Measurements from ENCODE around the gene FOXN3.

FOXN3 gene

GRCh38 chr14:89352976-89353765, 63.9 kb downstream of the FOXN3 start:
- H3K36me3 ChIP-seq (ENCODE audit: control insufficient read depth, insufficient read depth, low read length), result no peaks in the 10 kb centered on the region
- no peaks in the 10 kb centered on the region for H3K27me3 ChIP-seq (ENCODE audit: control insufficient read depth, insufficient read depth, low read length, poor library complexity, severe bottlenecking)
- peak overlapping the region; percentile 5 for H3K27ac ChIP-seq (ENCODE audit: insufficient read depth, low read depth, low read length, poor library complexity, severe bottlenecking)
- peaks cover 37% of the 10 kb centered on the region for H3K4me1 ChIP-seq (ENCODE audit: control insufficient read depth, insufficient read depth, low read length)
- no peaks in the 10 kb centered on the region for H3K9me3 ChIP-seq (ENCODE audit: control insufficient read depth, low read length)
- WGBS, 2 experiments, result 85% methylated on average over 6 of the region's 6 CpGs
- H3K4me3 ChIP-seq (ENCODE audit: insufficient read depth, low read depth, low read length), result no peak overlapping the region

- Histone ChIP-seq H3K36me3 (ENCODE audit: control insufficient read depth, insufficient read depth, low read length) (no peaks in the 10 kb centered on the region), H3K4me1 (ENCODE audit: control insufficient read depth, insufficient read depth, low read length) (peaks cover 37% of the 10 kb centered on the region), H3K9me3 (ENCODE audit: control insufficient read depth, low read length) (no peaks in the 10 kb centered on the region), H3K27me3 (ENCODE audit: control insufficient read depth, insufficient read depth, low read length, poor library complexity, severe bottlenecking) (no peaks in the 10 kb centered on the region), H3K27ac (ENCODE audit: insufficient read depth, low read depth, low read length, poor library complexity, severe bottlenecking) (peak overlapping the region; percentile 20), H3K4me3 (ENCODE audit: insufficient read depth, low read depth, low read length) (no peak overlapping the region)
- 29 to 32% methylated on average over 15 of the region's 15 CpGs for WGBS, 2 experiments
Measured at GRCh38 chr14:89351516-89352404, 65.3 kb downstream of the FOXN3 start.

GRCh38 chr14:89351221-89351515, 65.9 kb downstream of the FOXN3 start:
- peaks cover 37% of the 10 kb centered on the region for H3K4me1 ChIP-seq (ENCODE audit: control insufficient read depth, insufficient read depth, low read length)
- WGBS, 2 experiments, result 6 to 11% methylated on average over 3 of the region's 3 CpGs

GRCh38 chr14:89350152-89350551, 66.9 kb downstream of the FOXN3 start:
- H3K27me3 ChIP-seq (ENCODE audit: control insufficient read depth, insufficient read depth, low read length, poor library complexity, severe bottlenecking), result no peaks in the 10 kb centered on the region
- peaks cover 37% of the 10 kb centered on the region for H3K4me1 ChIP-seq (ENCODE audit: control insufficient read depth, insufficient read depth, low read length)
- 75 to 78% methylated on average over 8 of the region's 8 CpGs for WGBS, 2 experiments
- no peaks in the 10 kb centered on the region for H3K9me3 ChIP-seq (ENCODE audit: control insufficient read depth, low read length)
- peak overlapping the region; percentile 65 for H3K27ac ChIP-seq (ENCODE audit: insufficient read depth, low read depth, low read length, poor library complexity, severe bottlenecking)
- H3K4me3 ChIP-seq (ENCODE audit: insufficient read depth, low read depth, low read length), result no peak overlapping the region
- no peaks in the 10 kb centered on the region for H3K36me3 ChIP-seq (ENCODE audit: control insufficient read depth, insufficient read depth, low read length)

More at GRCh38 chr14:89351221-89351515, 65.9 kb downstream of the FOXN3 start:
- Histone ChIP-seq H3K4me3 (ENCODE audit: insufficient read depth, low read depth, low read length) (no peak overlapping the region), H3K9me3 (ENCODE audit: control insufficient read depth, low read length) (no peaks in the 10 kb centered on the region), H3K36me3 (ENCODE audit: control insufficient read depth, insufficient read depth, low read length) (no peaks in the 10 kb centered on the region), H3K27me3 (ENCODE audit: control insufficient read depth, insufficient read depth, low read length, poor library complexity, severe bottlenecking) (no peaks in the 10 kb centered on the region), H3K27ac (ENCODE audit: insufficient read depth, low read depth, low read length, poor library complexity, severe bottlenecking) (peak overlapping the region; percentile 20)

GRCh38 chr14:89349171-89350008, 67.6 kb downstream of the FOXN3 start:
- H3K4me1 ChIP-seq (ENCODE audit: control insufficient read depth, insufficient read depth, low read length), result peaks cover 37% of the 10 kb centered on the region

GRCh38 chr14:89348722-89349121, 68.3 kb downstream of the FOXN3 start:
- 92 to 96% methylated on average over 5 of the region's 5 CpGs for WGBS, 2 experiments
- Histone ChIP-seq H3K27ac (ENCODE audit: insufficient read depth, low read depth, low read length, poor library complexity, severe bottlenecking) (peak overlapping the region; percentile 69), H3K36me3 (ENCODE audit: control insufficient read depth, insufficient read depth, low read length) (no peaks in the 10 kb centered on the region), H3K27me3 (ENCODE audit: control insufficient read depth, insufficient read depth, low read length, poor library complexity, severe bottlenecking) (no peaks in the 10 kb centered on the region), H3K4me1 (ENCODE audit: control insufficient read depth, insufficient read depth, low read length) (peaks cover 37% of the 10 kb centered on the region), H3K4me3 (ENCODE audit: insufficient read depth, low read depth, low read length) (no peak overlapping the region), H3K9me3 (ENCODE audit: control insufficient read depth, low read length) (no peaks in the 10 kb centered on the region)

More at GRCh38 chr14:89349171-89350008, 67.6 kb downstream of the FOXN3 start:
- no peaks in the 10 kb centered on the region for H3K36me3 ChIP-seq (ENCODE audit: control insufficient read depth, insufficient read depth, low read length)
- 75 to 81% methylated on average over 7 of the region's 8 CpGs for whole genome bisulfite sequencing, 2 experiments
- no peaks in the 10 kb centered on the region for H3K27me3 ChIP-seq (ENCODE audit: control insufficient read depth, insufficient read depth, low read length, poor library complexity, severe bottlenecking)
- H3K9me3 ChIP-seq (ENCODE audit: control insufficient read depth, low read length), result no peaks in the 10 kb centered on the region
- no peak overlapping the region for H3K4me3 ChIP-seq (ENCODE audit: insufficient read depth, low read depth, low read length)
- H3K27ac ChIP-seq (ENCODE audit: insufficient read depth, low read depth, low read length, poor library complexity, severe bottlenecking), result peak overlapping the region; percentile 69

- peaks cover 36% of the 10 kb centered on the region for H3K4me1 ChIP-seq (ENCODE audit: control insufficient read depth, insufficient read depth, low read length)
- WGBS, 2 experiments, result 93 to 94% methylated on average over 10 of the region's 10 CpGs
- H3K27ac ChIP-seq (ENCODE audit: insufficient read depth, low read depth, low read length, poor library complexity, severe bottlenecking), result no peak overlapping the region
- H3K27me3 ChIP-seq (ENCODE audit: control insufficient read depth, insufficient read depth, low read length, poor library complexity, severe bottlenecking), result no peaks in the 10 kb centered on the region
- H3K9me3 ChIP-seq (ENCODE audit: control insufficient read depth, low read length), result no peaks in the 10 kb centered on the region
- no peaks in the 10 kb centered on the region for H3K36me3 ChIP-seq (ENCODE audit: control insufficient read depth, insufficient read depth, low read length)
- no peak overlapping the region for H3K4me3 ChIP-seq (ENCODE audit: insufficient read depth, low read depth, low read length)
Measured at GRCh38 chr14:89347885-89348284, 69.1 kb downstream of the FOXN3 start.

GRCh38 chr14:89344920-89345254, 72.1 kb downstream of the FOXN3 start:
- H3K27ac ChIP-seq (ENCODE audit: insufficient read depth, low read depth, low read length, poor library complexity, severe bottlenecking), result no peak overlapping the region
- no peak overlapping the region for H3K4me3 ChIP-seq (ENCODE audit: insufficient read depth, low read depth, low read length)
- no peaks in the 10 kb centered on the region for H3K9me3 ChIP-seq (ENCODE audit: control insufficient read depth, low read length)
- no peaks in the 10 kb centered on the region for H3K36me3 ChIP-seq (ENCODE audit: control insufficient read depth, insufficient read depth, low read length)
- no peaks in the 10 kb centered on the region for H3K27me3 ChIP-seq (ENCODE audit: control insufficient read depth, insufficient read depth, low read length, poor library complexity, severe bottlenecking)
- 90% methylated on average over 10 of the region's 10 CpGs for WGBS, 2 experiments
- H3K4me1 ChIP-seq (ENCODE audit: control insufficient read depth, insufficient read depth, low read length), result peaks cover 32% of the 10 kb centered on the region

- H3K36me3 ChIP-seq (ENCODE audit: control insufficient read depth, insufficient read depth, low read length), result no peaks in the 10 kb centered on the region
- H3K9me3 ChIP-seq (ENCODE audit: control insufficient read depth, low read length), result no peaks in the 10 kb centered on the region
- peaks cover 40% of the 10 kb centered on the region for H3K4me1 ChIP-seq (ENCODE audit: control insufficient read depth, insufficient read depth, low read length)
- H3K4me3 ChIP-seq (ENCODE audit: insufficient read depth, low read depth, low read length), result no peak overlapping the region
- no peaks in the 10 kb centered on the region for H3K27me3 ChIP-seq (ENCODE audit: control insufficient read depth, insufficient read depth, low read length, poor library complexity, severe bottlenecking)
- WGBS, 2 experiments, result 67 to 95% methylated on average over 1 to 2 of the region's 2 CpGs
- no peak overlapping the region for H3K27ac ChIP-seq (ENCODE audit: insufficient read depth, low read depth, low read length, poor library complexity, severe bottlenecking)
Measured at GRCh38 chr14:89343356-89343755, 73.7 kb downstream of the FOXN3 start.

GRCh38 chr14:89342049-89342448, 75.0 kb downstream of the FOXN3 start:
- 47 to 48% methylated on average over 5 of the region's 5 CpGs for WGBS, 2 experiments
- peaks cover 53% of the 10 kb centered on the region for H3K4me1 ChIP-seq (ENCODE audit: control insufficient read depth, insufficient read depth, low read length)
- H3K27ac ChIP-seq (ENCODE audit: insufficient read depth, low read depth, low read length, poor library complexity, severe bottlenecking), result no peak overlapping the region

More at GRCh38 chr14:89342049-89342448, 75.0 kb downstream of the FOXN3 start:
- no peaks in the 10 kb centered on the region for H3K27me3 ChIP-seq (ENCODE audit: control insufficient read depth, insufficient read depth, low read length, poor library complexity, severe bottlenecking)
- H3K4me3 ChIP-seq (ENCODE audit: insufficient read depth, low read depth, low read length), result no peak overlapping the region
- no peaks in the 10 kb centered on the region for H3K36me3 ChIP-seq (ENCODE audit: control insufficient read depth, insufficient read depth, low read length)
- no peaks in the 10 kb centered on the region for H3K9me3 ChIP-seq (ENCODE audit: control insufficient read depth, low read length)

All from ectodermal cell (in vitro differentiated cells).